ENCODE data around the gene ITGB6.

DNA sequence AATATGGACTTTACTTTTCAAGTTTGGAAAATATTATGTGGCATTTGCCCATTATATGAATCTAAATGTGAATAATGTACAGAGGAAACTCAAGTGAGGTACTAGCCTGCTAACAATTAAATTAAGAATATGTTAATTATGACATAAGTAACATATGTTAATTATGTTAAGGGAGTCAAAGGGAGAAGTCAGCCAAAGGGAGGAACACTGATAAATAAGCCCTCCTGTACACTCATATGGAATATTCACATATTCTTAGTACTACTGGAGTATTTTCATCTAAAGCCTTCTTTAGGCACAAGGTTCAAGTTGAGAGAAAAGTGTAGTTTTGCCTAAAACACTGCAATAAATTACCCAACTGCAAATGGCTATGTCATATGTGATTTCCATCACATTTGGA is 30.1 kb downstream of the ITGB6 start:
- no peak for TF ChIP-seq EZH2 (IDR thresholded peaks at IDR 0.05; ENCODE audit: low read depth, low read length, severe bottlenecking)
- no peak for TF ChIP-seq POLR2A (IDR thresholded peaks at IDR 0.05; ENCODE audit: control extremely low read depth in 1 of 2, low read depth in 2 of 2, low read length in 2 of 2)
- TF ChIP-seq JUND (IDR thresholded peaks at IDR 0.05; ENCODE audit: low read length), result no peak
- TF ChIP-seq BACH1 (IDR thresholded peaks at IDR 0.05; ENCODE audit: low read length), result no peak
- no peak for TF ChIP-seq SP1 (IDR thresholded peaks at IDR 0.05; ENCODE audit: low read depth, low read length)
- TF ChIP-seq HDAC6 (IDR thresholded peaks at IDR 0.05; ENCODE audit: low read depth, low read length), result no peak
- no peak for TF ChIP-seq KDM5A (IDR thresholded peaks at IDR 0.05; ENCODE audit: low read length)
- TF ChIP-seq, protein P1, sequence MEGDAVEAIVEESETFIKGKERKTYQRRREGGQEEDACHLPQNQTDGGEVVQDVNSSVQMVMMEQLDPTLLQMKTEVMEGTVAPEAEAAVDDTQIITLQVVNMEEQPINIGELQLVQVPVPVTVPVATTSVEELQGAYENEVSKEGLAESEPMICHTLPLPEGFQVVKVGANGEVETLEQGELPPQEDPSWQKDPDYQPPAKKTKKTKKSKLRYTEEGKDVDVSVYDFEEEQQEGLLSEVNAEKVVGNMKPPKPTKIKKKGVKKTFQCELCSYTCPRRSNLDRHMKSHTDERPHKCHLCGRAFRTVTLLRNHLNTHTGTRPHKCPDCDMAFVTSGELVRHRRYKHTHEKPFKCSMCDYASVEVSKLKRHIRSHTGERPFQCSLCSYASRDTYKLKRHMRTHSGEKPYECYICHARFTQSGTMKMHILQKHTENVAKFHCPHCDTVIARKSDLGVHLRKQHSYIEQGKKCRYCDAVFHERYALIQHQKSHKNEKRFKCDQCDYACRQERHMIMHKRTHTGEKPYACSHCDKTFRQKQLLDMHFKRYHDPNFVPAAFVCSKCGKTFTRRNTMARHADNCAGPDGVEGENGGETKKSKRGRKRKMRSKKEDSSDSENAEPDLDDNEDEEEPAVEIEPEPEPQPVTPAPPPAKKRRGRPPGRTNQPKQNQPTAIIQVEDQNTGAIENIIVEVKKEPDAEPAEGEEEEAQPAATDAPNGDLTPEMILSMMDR (IDR thresholded peaks at IDR 0.05; ENCODE audit: control extremely low read depth in 1 of 3, insufficient read depth in 1 of 3, low read depth in 1 of 3, low read length in 3 of 3), result no peak
- TF ChIP-seq, protein P2, sequence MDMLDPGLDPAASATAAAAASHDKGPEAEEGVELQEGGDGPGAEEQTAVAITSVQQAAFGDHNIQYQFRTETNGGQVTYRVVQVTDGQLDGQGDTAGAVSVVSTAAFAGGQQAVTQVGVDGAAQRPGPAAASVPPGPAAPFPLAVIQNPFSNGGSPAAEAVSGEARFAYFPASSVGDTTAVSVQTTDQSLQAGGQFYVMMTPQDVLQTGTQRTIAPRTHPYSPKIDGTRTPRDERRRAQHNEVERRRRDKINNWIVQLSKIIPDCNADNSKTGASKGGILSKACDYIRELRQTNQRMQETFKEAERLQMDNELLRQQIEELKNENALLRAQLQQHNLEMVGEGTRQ (IDR thresholded peaks at IDR 0.05; ENCODE audit: low read length), result no peak
- no peak for TF ChIP-seq CBX5 (IDR thresholded peaks at IDR 0.05; ENCODE audit: low read depth, low read length)
- no peak for TF ChIP-seq POLR2AphosphoS5 (IDR thresholded peaks at IDR 0.05; ENCODE audit: low read depth, low read length)

Measured in H1 (cell line).